HG02938 (cell line): ENCODE data around the gene MAGI2.

ENCODE experiments used
- ATAC-seq: cut with Tn5 transposase; IDR thresholded peaks from one replicate; pipeline ENCODE4 v1.9.1; 2021; ENCODE audit warnings: mild to moderate bottlenecking, moderate library complexity; ENCODE audit not compliant: unreplicated experiment

Gene MAGI2

GRCh38 chr7:78842068-78842467 is 611.4 kb downstream of the MAGI2 start:
- ATAC-seq: no peak

- ATAC-seq: no peak
These were observed 617.6 kb downstream of the MAGI2 start for GRCh38 chr7:78835897-78836296.

- no peak for ATAC-seq
These were observed 625.1 kb downstream of the MAGI2 start for GRCh38 chr7:78828317-78828716.

GRCh38 chr7:78803501-78804127 is 649.9 kb downstream of the MAGI2 start:
- no peak for ATAC-seq

- no peak for ATAC-seq
These were observed 659.4 kb downstream of the MAGI2 start for GRCh38 chr7:78794101-78794500.

GRCh38 chr7:78792624-78793023 is 660.8 kb downstream of the MAGI2 start:
- no peak for ATAC-seq

- no peak for ATAC-seq
These were observed 661.5 kb downstream of the MAGI2 start for GRCh38 chr7:78792006-78792405.

- ATAC-seq: no peak
These were observed 665.0 kb downstream of the MAGI2 start for GRCh38 chr7:78788464-78788863.

- ATAC-seq: no peak
These were observed 665.6 kb downstream of the MAGI2 start for GRCh38 chr7:78787854-78788253.

- ATAC-seq: no peak
These were observed 667.4 kb downstream of the MAGI2 start for GRCh38 chr7:78786055-78786454.

GRCh38 chr7:78783179-78783962 is 670.1 kb downstream of the MAGI2 start:
- ATAC-seq: no peak

GRCh38 chr7:78780560-78780959 is 672.9 kb downstream of the MAGI2 start:
- no peak for ATAC-seq

- ATAC-seq: no peak
These were observed 673.7 kb downstream of the MAGI2 start for GRCh38 chr7:78779788-78780187.

- no peak for ATAC-seq
These were observed 675.6 kb downstream of the MAGI2 start for GRCh38 chr7:78777829-78778228.

GRCh38 chr7:78770422-78771410 is 682.8 kb downstream of the MAGI2 start:
- no peak for ATAC-seq

GRCh38 chr7:78769481-78770101 is 683.9 kb downstream of the MAGI2 start:
- peak; percentile 95 for ATAC-seq

GRCh38 chr7:78768859-78769258 is 684.6 kb downstream of the MAGI2 start:
- ATAC-seq: no peak

- no peak for ATAC-seq
These were observed 687.3 kb downstream of the MAGI2 start for GRCh38 chr7:78765943-78766729.

- ATAC-seq: no peak
These were observed 688.9 kb downstream of the MAGI2 start for GRCh38 chr7:78764571-78764970.

GRCh38 chr7:78762625-78763024 is 690.8 kb downstream of the MAGI2 start:
- no peak for ATAC-seq
